Natural killer cell (primary cell): ENCODE results near the gene EXOC4. TPM values are rescaled to one million over a fixed set of nuclear protein-coding genes. Genes with fewer than 3 reads are reported as not detected.

Experiments used
- ATAC-seq, 3 donors: fragments of 150-1000 bp in 2 of 3; fragments of 200-7000 bp in 1 of 3; cut with Tn5 transposase; 1 replicate in 1 of 3; 2 replicates in 2 of 3; pipeline ENCODE4 v1.10.0; 2021; ENCODE audit warnings: mild to moderate bottlenecking in 2 of 3, moderate library complexity in 2 of 3
- DNase-seq, 2 donors: peaks; one replicate each; pipeline versions ENCODE4 v3.0.0 to v3.0.0-alpha.2; 2013 to 2021; ENCODE audit warnings: mixed read lengths in 1 of 2
- H3K27ac ChIP-seq: one replicate; pipeline ENCODE4 v1.5.1; 2013; ENCODE audit warnings: mild to moderate bottlenecking, low read length
- H3K27me3 ChIP-seq: one replicate; pipeline ENCODE4 v1.6.1; 2013; ENCODE audit warnings: low read length; ENCODE audit not compliant: control insufficient read depth, insufficient read depth
- H3K36me3 ChIP-seq: one replicate; pipeline ENCODE4 v1.6.1; 2013; ENCODE audit warnings: low read length; ENCODE audit not compliant: control insufficient read depth, insufficient read depth
- H3K4me1 ChIP-seq: one replicate; pipeline ENCODE4 v1.6.1; 2013; ENCODE audit warnings: low read length; ENCODE audit not compliant: control insufficient read depth, insufficient read depth
- H3K4me3 ChIP-seq: one replicate; pipeline ENCODE4 v1.5.1; 2013; ENCODE audit warnings: low read length
- H3K9me3 ChIP-seq: one replicate; pipeline ENCODE4 v1.6.1; 2013; ENCODE audit warnings: low read length; ENCODE audit not compliant: control insufficient read depth, insufficient read depth
- H3K27ac Mint-ChIP-seq, 2 donors: one replicate each; pipeline ENCODE4 v1.8.0; 2022; ENCODE audit warnings: mild to moderate bottlenecking in 2 of 2, mixed read lengths in 2 of 2, moderate library complexity in 1 of 2
- H3K27me3 Mint-ChIP-seq, 2 donors: one replicate each; pipeline ENCODE4 v1.8.0; 2022; ENCODE audit warnings: low read depth in 2 of 2, mixed read lengths in 2 of 2
- H3K36me3 Mint-ChIP-seq: one replicate; pipeline ENCODE4 v1.8.0; 2022; ENCODE audit warnings: mixed read lengths
- H3K4me1 Mint-ChIP-seq, 2 donors: one replicate each; pipeline ENCODE4 v1.8.0; 2022; ENCODE audit warnings: mixed read lengths in 2 of 2
- H3K4me3 Mint-ChIP-seq: one replicate; pipeline ENCODE4 v1.8.0; 2022; ENCODE audit warnings: mild to moderate bottlenecking, moderate library complexity, mixed read lengths
- H3K9me3 Mint-ChIP-seq, 2 donors: one replicate each; pipeline ENCODE4 v1.8.0; 2022; ENCODE audit warnings: mixed read lengths in 2 of 2
- CTCF ChIP-seq: fragments of 200-600 bp; IDR thresholded peaks from one replicate; pipeline ENCODE4 v1.8.0; 2022; ENCODE audit warnings: antibody characterized with exemption
- WGBS: methylation state at CpG from one replicate; pipeline ENCODE4 v1.1.7; 2013; ENCODE audit warnings: missing lambda C conversion rate; ENCODE audit not compliant: insufficient coverage; 5-methylcytosine and 5-hydroxymethylcytosine counted together
- intact Hi-C: fragments of 100-400 bp; cut with micrococcal nuclease; formaldehyde crosslinking; loops from one replicate; pipeline ENCODE4 v1.14.2; 2022
- total RNA-seq, 4 donors: library from RNA; stranded (reverse); fragments of 120-200 nt in 1 of 4; gene quantifications; one replicate each; pipeline versions ENCODE4 v1.2.3 to v1.2.4, GENCODE V29; 2013 to 2022

Gene EXOC4
- total RNA-seq, 3 donors from 2014 or later (not counting 1 experiment from before 2014, with no cell fraction given), result 105 to 148 (median 123) TPM

GRCh38 chr7:133365917-133366316 lies 113.0 kb downstream of the EXOC4 start:
- H3K36me3 Mint-ChIP-seq, result peaks cover 11% of the 10 kb centered on the region
- Histone ChIP-seq H3K9me3 (no peaks in the 10 kb centered on the region), H3K27me3 (no peaks in the 10 kb centered on the region), H3K27ac (no peak overlapping the region), H3K4me3 (no peak overlapping the region), H3K4me1 (peaks cover 12% of the 10 kb centered on the region), H3K36me3 (no peaks in the 10 kb centered on the region)
- H3K27ac Mint-ChIP-seq, result peak overlapping the region in 1 of 2 donors; percentile 74
- H3K4me1 Mint-ChIP-seq, result peaks cover 34 to 44% of the 10 kb centered on the region in 2 donors
- intact Hi-C loops, result no loop called here
- H3K4me3 Mint-ChIP-seq, result peak overlapping the region; percentile 19
- 86% methylated on average over 2 of the region's 3 CpGs for WGBS
- ATAC-seq (no peak), DNase-seq (no peak)
- TF ChIP-seq CTCF, result no peak
- no peaks in the 10 kb centered on the region for H3K9me3 Mint-ChIP-seq
- H3K27me3 Mint-ChIP-seq, result no peaks in the 10 kb centered on the region

- Mint-ChIP-seq H3K36me3 (no peaks in the 10 kb centered on the region), H3K4me1 (peaks cover 41 to 53% of the 10 kb centered on the region in 2 donors), H3K9me3 (no peaks in the 10 kb centered on the region), H3K27me3 (no peaks in the 10 kb centered on the region), H3K27ac (no peak overlapping the region), H3K4me3 (no peak overlapping the region)
- ATAC-seq, result no peak
- TF ChIP-seq CTCF, result no peak
- no peaks in the 10 kb centered on the region for H3K36me3 ChIP-seq
- no peaks in the 10 kb centered on the region for H3K9me3 ChIP-seq
- DNase-seq, result no peak
- peaks cover 12% of the 10 kb centered on the region for H3K4me1 ChIP-seq
- no peak overlapping the region for H3K27ac ChIP-seq
- H3K27me3 ChIP-seq, result no peaks in the 10 kb centered on the region
- intact Hi-C loops, result no loop called here
- WGBS, result 92% methylated on average over 3 of the region's 3 CpGs
- no peak overlapping the region for H3K4me3 ChIP-seq
Observed at GRCh38 chr7:133367561-133367960, 114.7 kb downstream of the EXOC4 start.

- H3K27ac Mint-ChIP-seq, result no peak overlapping the region
- ATAC-seq, result no peak
- H3K27ac ChIP-seq, result no peak overlapping the region
- H3K4me3 ChIP-seq, result no peak overlapping the region
- H3K4me1 ChIP-seq, result peaks cover 12% of the 10 kb centered on the region
- no peak for TF ChIP-seq CTCF
- H3K36me3 Mint-ChIP-seq, result no peaks in the 10 kb centered on the region
- 83% methylated on average over 1 of the region's 3 CpGs for WGBS
- no peaks in the 10 kb centered on the region for H3K27me3 ChIP-seq
- no peaks in the 10 kb centered on the region for H3K27me3 Mint-ChIP-seq
- no peaks in the 10 kb centered on the region for H3K36me3 ChIP-seq
- no peak overlapping the region for H3K4me3 Mint-ChIP-seq
- peaks cover 41 to 53% of the 10 kb centered on the region in 2 donors for H3K4me1 Mint-ChIP-seq
- no peaks in the 10 kb centered on the region for H3K9me3 Mint-ChIP-seq
- DNase-seq, result no peak
- intact Hi-C loops, result no loop called here
- no peaks in the 10 kb centered on the region for H3K9me3 ChIP-seq
Observed at GRCh38 chr7:133369130-133369529, 116.3 kb downstream of the EXOC4 start.

- no peaks in the 10 kb centered on the region for H3K4me1 ChIP-seq
- no peak for ATAC-seq
- H3K4me3 Mint-ChIP-seq, result no peak overlapping the region
- H3K27me3 Mint-ChIP-seq, result no peaks in the 10 kb centered on the region
- no peaks in the 10 kb centered on the region for H3K36me3 ChIP-seq
- DNase-seq, result no peak
- 86% methylated on average over 4 of the region's 4 CpGs for WGBS
- H3K9me3 ChIP-seq, result no peaks in the 10 kb centered on the region
- H3K4me3 ChIP-seq, result no peak overlapping the region
- intact Hi-C loops, result no loop called here
- no peaks in the 10 kb centered on the region for H3K27me3 ChIP-seq
- H3K4me1 Mint-ChIP-seq, result peaks cover 22 to 33% of the 10 kb centered on the region in 2 donors
- no peaks in the 10 kb centered on the region for H3K9me3 Mint-ChIP-seq
- no peaks in the 10 kb centered on the region for H3K36me3 Mint-ChIP-seq
- no peak overlapping the region for H3K27ac Mint-ChIP-seq
- no peak overlapping the region for H3K27ac ChIP-seq
- no peak for TF ChIP-seq CTCF
Observed at GRCh38 chr7:133371616-133372015, 118.7 kb downstream of the EXOC4 start.
